Measurements from ENCODE around the gene ANAPC13. TPM values are rescaled to one million over a fixed set of nuclear protein-coding genes. Genes with fewer than 3 reads are reported as not detected.

The ANAPC13 gene
- total RNA-seq, 1 donor from 2014 or later = 76.4 TPM

DNA sequence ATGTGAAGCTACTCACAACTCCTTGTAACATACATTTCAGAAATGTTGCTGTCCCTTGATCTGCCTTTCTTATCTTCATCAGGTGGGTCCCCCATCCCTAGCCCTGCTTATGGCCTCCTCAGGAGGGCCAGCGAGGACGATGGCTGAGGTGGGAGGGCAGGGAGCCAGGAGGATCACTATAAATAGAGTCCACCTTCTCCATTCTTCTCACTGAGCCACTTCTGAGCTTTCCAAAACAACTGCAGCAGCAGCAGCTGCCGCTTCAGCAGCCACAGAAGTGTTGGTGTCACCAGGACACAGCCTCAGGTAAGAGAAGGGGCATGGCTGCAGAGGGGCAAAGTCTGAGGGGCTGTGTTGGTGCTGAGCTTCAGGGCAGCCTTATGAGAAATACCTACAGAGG lies 53.5 kb downstream of the ANAPC13 start:
- no peaks in the 10 kb centered on the region for H3K4me1 ChIP-seq
- no peak for DNase-seq
- H3K9me3 ChIP-seq (replicated peaks) = no peaks in the 10 kb centered on the region
- H3K27me3 ChIP-seq (ENCODE audit: low read depth) = no peaks in the 10 kb centered on the region
- no peak overlapping the region for H3K4me3 ChIP-seq
- intact Hi-C loops (cut with micrococcal nuclease) = no loop called here
- no peak overlapping the region for H3K27ac ChIP-seq (replicated peaks)
- H3K36me3 ChIP-seq = no peaks in the 10 kb centered on the region
- TF ChIP-seq CTCF (IDR thresholded peaks at IDR 0.05; ENCODE audit: borderline replicate concordance) = no peak

DNA sequence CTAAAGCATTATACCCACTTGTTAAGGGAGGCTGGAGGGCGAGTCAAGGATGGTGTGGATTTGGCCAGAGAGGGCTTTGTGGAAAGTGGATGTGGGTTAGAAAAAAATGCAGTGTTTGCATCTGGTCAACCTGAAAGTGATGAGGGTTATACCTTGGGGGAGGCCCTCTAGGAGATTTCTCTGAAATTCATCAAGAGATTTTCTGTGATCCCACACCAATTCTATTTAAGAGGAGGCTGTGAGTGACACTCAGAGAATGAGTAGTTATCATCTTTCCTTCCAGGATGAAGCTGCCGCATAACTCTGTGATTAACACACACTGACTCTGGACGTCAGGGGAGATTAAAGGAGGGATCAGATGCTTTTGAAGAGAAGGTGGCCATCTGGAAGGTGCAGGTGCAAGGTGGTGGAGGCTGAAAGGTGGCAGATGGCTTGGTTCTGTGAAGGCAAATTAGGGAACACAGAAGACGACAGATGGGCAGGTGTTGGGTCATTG lies 54.8 kb downstream of the ANAPC13 start:
- Histone ChIP-seq H3K4me1 (no peaks in the 10 kb centered on the region), H3K27ac (replicated peaks) (no peak overlapping the region), H3K36me3 (no peaks in the 10 kb centered on the region), H3K27me3 (ENCODE audit: low read depth) (no peaks in the 10 kb centered on the region), H3K9me3 (replicated peaks) (no peaks in the 10 kb centered on the region), H3K4me3 (no peak overlapping the region)
- no peak for TF ChIP-seq CTCF (IDR thresholded peaks at IDR 0.05; ENCODE audit: borderline replicate concordance)
- intact Hi-C loops (cut with micrococcal nuclease) = no loop called here
- no peak for DNase-seq

DNA sequence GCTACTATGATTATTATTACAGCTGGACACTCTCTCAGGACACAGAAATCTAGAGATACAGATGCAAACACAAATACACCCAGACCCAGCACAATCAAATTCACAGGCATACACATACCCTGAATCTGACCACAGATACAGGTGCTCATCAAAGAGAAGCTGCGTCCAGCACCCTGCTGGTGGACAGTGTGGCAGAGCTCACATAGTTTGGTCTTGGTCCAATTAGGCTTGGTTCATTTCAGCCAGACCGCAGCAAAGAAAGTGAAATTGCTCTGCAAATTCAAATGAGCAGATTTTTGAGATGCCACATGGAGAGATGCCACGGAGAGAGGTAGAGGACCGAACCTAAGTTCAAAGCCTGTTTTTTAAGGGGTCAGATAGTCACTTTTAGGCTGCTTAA lies 55.6 kb downstream of the ANAPC13 start:
- Histone ChIP-seq H3K27ac (replicated peaks) (no peak overlapping the region), H3K4me1 (no peaks in the 10 kb centered on the region), H3K4me3 (no peak overlapping the region), H3K9me3 (replicated peaks) (no peaks in the 10 kb centered on the region), H3K27me3 (ENCODE audit: low read depth) (no peaks in the 10 kb centered on the region), H3K36me3 (no peaks in the 10 kb centered on the region)
- DNase-seq = no peak
- intact Hi-C loops (cut with micrococcal nuclease) = no loop called here
- no peak for TF ChIP-seq CTCF (IDR thresholded peaks at IDR 0.05; ENCODE audit: borderline replicate concordance)

- intact Hi-C loops (cut with micrococcal nuclease) = no loop called here
- no peaks in the 10 kb centered on the region for H3K36me3 ChIP-seq
- H3K4me3 ChIP-seq = no peak overlapping the region
- H3K27ac ChIP-seq (replicated peaks) = no peak overlapping the region
- no peak for DNase-seq
- H3K4me1 ChIP-seq = no peaks in the 10 kb centered on the region
- H3K27me3 ChIP-seq (ENCODE audit: low read depth) = no peaks in the 10 kb centered on the region
- H3K9me3 ChIP-seq (replicated peaks) = no peaks in the 10 kb centered on the region
- TF ChIP-seq CTCF (IDR thresholded peaks at IDR 0.05; ENCODE audit: borderline replicate concordance) = no peak
These were observed 57.4 kb downstream of the ANAPC13 start for GRCh38 chr3:134428401-134428800.

Other genes starting within 250 kb of the ANAPC13 start
- 32.3 TPM for gene RYK, start 235.1 kb downstream of the ANAPC13 start, total RNA-seq
- 44.4 TPM for gene AMOTL2, start 111.5 kb downstream of the ANAPC13 start, total RNA-seq
- 34.7 TPM for gene CEP63, start 72 bp upstream of the ANAPC13 start, total RNA-seq
- 12.1 TPM for gene KY, start 165.0 kb upstream of the ANAPC13 start, total RNA-seq